Loucy (cell line): ENCODE measurements around the gene PRKN.

ENCODE experiments used
- H2AFZ ChIP-seq: fragments of 200-600 bp; sonication (generic); 2 replicates; pipeline ENCODE4 v1.6.0; 2016; ENCODE audit warnings: antibody characterized with exemption, mild to moderate bottlenecking, low read length, moderate library complexity
- H3F3A ChIP-seq: fragments of 200-600 bp; 2 replicates; pipeline ENCODE4 v1.6.0; 2016; ENCODE audit warnings: antibody characterized with exemption, low read depth, mild to moderate bottlenecking
- H3K27me3 ChIP-seq: fragments of 200-600 bp; sonication (generic); 2 replicates; pipeline ENCODE4 v1.6.1; 2014; ENCODE audit warnings: low read length, mild to moderate bottlenecking; ENCODE audit not compliant: insufficient read depth, poor library complexity, severe bottlenecking
- H3K36me3 ChIP-seq: fragments of 200-600 bp; sonication (generic); 2 replicates; pipeline ENCODE4 v1.6.1; 2016; ENCODE audit warnings: low read length; ENCODE audit not compliant: insufficient read depth
- H3K4me1 ChIP-seq: fragments of 200-600 bp; sonication (generic); 2 replicates; pipeline ENCODE4 v1.5.1; 2014; ENCODE audit warnings: low read length, mild to moderate bottlenecking; ENCODE audit not compliant: insufficient read depth, poor library complexity, severe bottlenecking
- H3K4me2 ChIP-seq: fragments of 200-600 bp; sonication (generic); 2 replicates; pipeline ENCODE4 v1.6.0; 2014; ENCODE audit warnings: antibody characterized with exemption, low read length, low read depth, mild to moderate bottlenecking; ENCODE audit not compliant: poor library complexity, severe bottlenecking
- H3K4me3 ChIP-seq: fragments of 200-600 bp; sonication (generic); 2 replicates; pipeline ENCODE4 v1.5.1; 2014; ENCODE audit warnings: low read length, mild to moderate bottlenecking, mixed read lengths; ENCODE audit not compliant: poor library complexity, severe bottlenecking
- H3K79me2 ChIP-seq: fragments of 200-600 bp; sonication (generic); 2 replicates; pipeline ENCODE4 v1.6.1; 2014; ENCODE audit warnings: low read length; ENCODE audit not compliant: insufficient read depth
- H3K9ac ChIP-seq: fragments of 200-600 bp; sonication (generic); 2 replicates; pipeline ENCODE4 v1.6.0; 2014; ENCODE audit warnings: mild to moderate bottlenecking, low read depth, low read length, moderate library complexity; ENCODE audit not compliant: poor library complexity, severe bottlenecking
- H3K9me2 ChIP-seq: fragments of 200-600 bp; sonication (generic); replicated peaks from 2 replicates; pipeline ENCODE4 v1.6.1; 2016; ENCODE audit warnings: low read depth, low read length, mixed read lengths
- H3K9me3 ChIP-seq: fragments of 200-600 bp; sonication (generic); 2 replicates; pipeline ENCODE4 v1.6.1; 2014; ENCODE audit warnings: mild to moderate bottlenecking, antibody characterized with exemption, low read length, low read depth; ENCODE audit not compliant: insufficient read depth
- H4K20me1 ChIP-seq: fragments of 200-600 bp; sonication (generic); 2 replicates; pipeline ENCODE4 v1.6.0; 2014; ENCODE audit warnings: antibody characterized with exemption, low read length, mild to moderate bottlenecking; ENCODE audit not compliant: insufficient read depth, poor library complexity, severe bottlenecking
- EZH2phosphoT487 ChIP-seq: fragments of 200-600 bp; IDR thresholded peaks from 2 replicates; pipeline ENCODE4 v1.6.1; 2018; ENCODE audit warnings: antibody characterized with exemption, mild to moderate bottlenecking, moderate library complexity, borderline replicate concordance
- TF ChIP-seq, protein P1 (sequence below): fragments of 200-600 bp; sonication (generic); conservative IDR thresholded peaks from 2 replicates; pipeline ENCODE4 v1.5.1; 2014; ENCODE audit warnings: mild to moderate bottlenecking, antibody characterized with exemption, low read length

The PRKN gene

DNA sequence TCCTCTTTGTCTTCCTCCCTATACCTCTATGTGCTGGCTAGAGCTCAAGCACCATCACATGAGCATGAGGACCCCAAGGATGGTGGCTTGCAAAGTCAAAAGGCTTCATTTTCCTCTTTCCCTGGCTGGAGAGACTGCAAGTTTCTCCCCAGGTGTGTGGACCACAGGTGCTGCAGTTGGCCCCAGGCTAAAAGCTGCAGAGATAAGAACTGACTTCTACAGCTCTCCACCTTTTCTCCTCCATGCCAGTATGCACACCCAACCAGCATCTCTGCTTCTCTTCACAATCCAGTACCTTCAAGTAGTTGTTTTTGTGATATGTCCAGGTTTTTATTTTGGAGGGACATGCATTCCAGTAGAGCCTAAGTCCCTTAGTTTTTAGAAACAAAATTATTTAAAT is 29.1 kb downstream of the PRKN start:
- Histone ChIP-seq H3K36me3 (no peaks in the 10 kb centered on the region), H3K4me2 (no peak overlapping the region), H3K79me2 (no peaks in the 10 kb centered on the region), H4K20me1 (no peaks in the 10 kb centered on the region), H3F3A (no peaks in the 10 kb centered on the region), H3K27me3 (no peaks in the 10 kb centered on the region), H3K9me2 (no peaks in the 10 kb centered on the region), H2AFZ (no peak overlapping the region), H3K4me3 (no peak overlapping the region), H3K4me1 (no peaks in the 10 kb centered on the region), H3K9me3 (no peaks in the 10 kb centered on the region; the same call in 1 of the 2 replicates), H3K9ac (no peak overlapping the region)
- no peak for TF ChIP-seq EZH2phosphoT487
- TF ChIP-seq, protein P1, sequence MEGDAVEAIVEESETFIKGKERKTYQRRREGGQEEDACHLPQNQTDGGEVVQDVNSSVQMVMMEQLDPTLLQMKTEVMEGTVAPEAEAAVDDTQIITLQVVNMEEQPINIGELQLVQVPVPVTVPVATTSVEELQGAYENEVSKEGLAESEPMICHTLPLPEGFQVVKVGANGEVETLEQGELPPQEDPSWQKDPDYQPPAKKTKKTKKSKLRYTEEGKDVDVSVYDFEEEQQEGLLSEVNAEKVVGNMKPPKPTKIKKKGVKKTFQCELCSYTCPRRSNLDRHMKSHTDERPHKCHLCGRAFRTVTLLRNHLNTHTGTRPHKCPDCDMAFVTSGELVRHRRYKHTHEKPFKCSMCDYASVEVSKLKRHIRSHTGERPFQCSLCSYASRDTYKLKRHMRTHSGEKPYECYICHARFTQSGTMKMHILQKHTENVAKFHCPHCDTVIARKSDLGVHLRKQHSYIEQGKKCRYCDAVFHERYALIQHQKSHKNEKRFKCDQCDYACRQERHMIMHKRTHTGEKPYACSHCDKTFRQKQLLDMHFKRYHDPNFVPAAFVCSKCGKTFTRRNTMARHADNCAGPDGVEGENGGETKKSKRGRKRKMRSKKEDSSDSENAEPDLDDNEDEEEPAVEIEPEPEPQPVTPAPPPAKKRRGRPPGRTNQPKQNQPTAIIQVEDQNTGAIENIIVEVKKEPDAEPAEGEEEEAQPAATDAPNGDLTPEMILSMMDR, result no peak

DNA sequence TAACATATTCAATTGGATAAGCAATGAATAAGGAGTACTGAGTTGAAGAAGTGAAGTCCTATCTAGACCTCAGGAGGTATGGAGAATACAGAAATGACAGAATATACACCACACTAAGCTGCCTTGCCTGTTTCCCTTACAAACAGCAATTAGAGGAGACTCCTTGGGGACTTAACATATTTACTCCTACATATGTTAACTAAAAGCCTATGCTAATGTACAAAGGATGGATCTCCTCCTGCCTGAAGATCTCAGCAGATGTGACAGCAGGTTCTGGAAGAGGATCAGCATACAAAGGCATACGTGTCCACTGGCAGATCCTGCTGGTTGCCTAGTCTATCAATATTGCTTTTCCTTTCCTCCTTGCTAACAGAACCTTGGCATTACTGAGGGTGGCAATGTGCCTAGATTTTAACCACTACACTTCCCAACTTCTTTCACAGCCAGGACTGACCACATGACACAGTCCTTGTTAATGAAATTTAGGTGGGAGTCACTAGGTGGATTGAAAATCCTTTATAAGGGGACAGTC is 29.6 kb downstream of the PRKN start:
- Histone ChIP-seq H3F3A (no peaks in the 10 kb centered on the region), H2AFZ (no peak overlapping the region), H3K9me3 (no peaks in the 10 kb centered on the region; the same call in 1 of the 2 replicates), H3K36me3 (no peaks in the 10 kb centered on the region), H3K27me3 (no peaks in the 10 kb centered on the region), H4K20me1 (no peaks in the 10 kb centered on the region), H3K4me1 (no peaks in the 10 kb centered on the region), H3K9me2 (no peaks in the 10 kb centered on the region), H3K4me2 (no peak overlapping the region), H3K79me2 (no peaks in the 10 kb centered on the region), H3K9ac (no peak overlapping the region), H3K4me3 (no peak overlapping the region)
- no peak for TF ChIP-seq EZH2phosphoT487
- TF ChIP-seq, protein P1, result no peak

DNA sequence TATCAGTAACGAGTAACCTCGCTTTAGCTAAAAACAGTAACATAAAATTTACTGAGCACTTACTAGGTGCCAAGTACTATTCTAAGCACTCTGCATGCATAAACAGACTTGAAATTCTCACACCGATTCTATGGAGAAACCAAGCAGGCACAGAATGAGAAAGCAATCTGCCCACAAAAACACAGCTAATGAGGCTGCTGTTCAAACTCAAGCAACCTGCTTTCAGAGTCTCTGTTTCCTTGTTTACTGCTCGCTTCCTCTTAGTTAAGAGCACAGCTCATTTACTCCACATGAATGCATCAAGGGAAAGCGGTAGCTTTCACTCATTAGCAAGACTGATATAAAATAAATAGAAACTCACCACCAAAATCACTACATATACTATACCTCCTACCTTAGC is 37.4 kb downstream of the PRKN start:
- no peak overlapping the region for H3K9ac ChIP-seq
- no peaks in the 10 kb centered on the region for H3K79me2 ChIP-seq

DNA sequence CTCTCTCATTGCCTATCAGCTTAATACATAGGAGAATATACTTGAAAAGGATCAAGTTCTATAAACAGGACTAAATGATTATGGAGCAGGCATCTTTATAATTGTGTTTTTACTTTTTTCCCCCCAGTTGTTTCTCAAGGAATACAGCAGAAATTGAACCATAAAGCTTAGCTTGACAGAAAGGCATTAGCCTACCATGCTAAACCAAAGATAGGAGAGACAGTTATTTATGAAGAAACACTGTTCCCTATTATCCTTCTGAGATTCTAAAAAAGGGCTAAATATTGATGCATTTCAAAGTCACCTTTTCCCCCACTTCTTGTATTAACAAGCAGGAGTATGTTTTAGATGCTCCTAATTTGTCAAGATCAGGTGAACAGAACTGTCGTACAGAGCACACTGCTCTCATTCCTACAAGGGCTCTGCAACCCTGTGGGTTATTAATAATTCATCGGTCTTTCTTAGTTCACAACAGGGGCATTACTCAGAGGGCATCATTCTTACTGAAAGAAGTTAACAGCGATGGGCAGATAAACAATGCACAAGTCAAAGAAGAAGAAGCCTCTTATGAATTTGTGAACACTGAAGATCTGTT is 38.7 kb downstream of the PRKN start:
- H3K36me3 ChIP-seq, result no peaks in the 10 kb centered on the region
- no peaks in the 10 kb centered on the region for H4K20me1 ChIP-seq
- H3K9me3 ChIP-seq, result no peaks in the 10 kb centered on the region
- no peaks in the 10 kb centered on the region for H3K9me2 ChIP-seq
- H3K4me1 ChIP-seq, result no peaks in the 10 kb centered on the region
- no peaks in the 10 kb centered on the region for H3K27me3 ChIP-seq
- no peak overlapping the region for H3K9ac ChIP-seq
- no peaks in the 10 kb centered on the region for H3F3A ChIP-seq
- no peak for TF ChIP-seq EZH2phosphoT487
- TF ChIP-seq, protein P1, result no peak
- no peak overlapping the region for H2AFZ ChIP-seq
- H3K4me3 ChIP-seq, result no peak overlapping the region
- H3K79me2 ChIP-seq, result no peaks in the 10 kb centered on the region
- H3K4me2 ChIP-seq, result no peak overlapping the region

More for the DNA sequence above, 37.4 kb downstream of the PRKN start:
- Histone ChIP-seq H3F3A (no peaks in the 10 kb centered on the region), H4K20me1 (no peaks in the 10 kb centered on the region), H2AFZ (no peak overlapping the region), H3K4me3 (no peak overlapping the region), H3K4me2 (no peak overlapping the region), H3K4me1 (no peaks in the 10 kb centered on the region), H3K9me3 (no peaks in the 10 kb centered on the region), H3K27me3 (no peaks in the 10 kb centered on the region), H3K9me2 (no peaks in the 10 kb centered on the region), H3K36me3 (no peaks in the 10 kb centered on the region)
- TF ChIP-seq EZH2phosphoT487, result no peak
